HG03045 (cell line): ENCODE results near the gene CHMP6.

ENCODE experiments used
- ATAC-seq: cut with Tn5 transposase; IDR thresholded peaks from one replicate; pipeline ENCODE4 v1.9.1; 2021; ENCODE audit warnings: mild to moderate bottlenecking, moderate library complexity; ENCODE audit not compliant: unreplicated experiment

CHMP6 gene

GRCh38 chr17:80992077-80992947 is 671 bp downstream of the CHMP6 start:
- ATAC-seq: no peak

DNA sequence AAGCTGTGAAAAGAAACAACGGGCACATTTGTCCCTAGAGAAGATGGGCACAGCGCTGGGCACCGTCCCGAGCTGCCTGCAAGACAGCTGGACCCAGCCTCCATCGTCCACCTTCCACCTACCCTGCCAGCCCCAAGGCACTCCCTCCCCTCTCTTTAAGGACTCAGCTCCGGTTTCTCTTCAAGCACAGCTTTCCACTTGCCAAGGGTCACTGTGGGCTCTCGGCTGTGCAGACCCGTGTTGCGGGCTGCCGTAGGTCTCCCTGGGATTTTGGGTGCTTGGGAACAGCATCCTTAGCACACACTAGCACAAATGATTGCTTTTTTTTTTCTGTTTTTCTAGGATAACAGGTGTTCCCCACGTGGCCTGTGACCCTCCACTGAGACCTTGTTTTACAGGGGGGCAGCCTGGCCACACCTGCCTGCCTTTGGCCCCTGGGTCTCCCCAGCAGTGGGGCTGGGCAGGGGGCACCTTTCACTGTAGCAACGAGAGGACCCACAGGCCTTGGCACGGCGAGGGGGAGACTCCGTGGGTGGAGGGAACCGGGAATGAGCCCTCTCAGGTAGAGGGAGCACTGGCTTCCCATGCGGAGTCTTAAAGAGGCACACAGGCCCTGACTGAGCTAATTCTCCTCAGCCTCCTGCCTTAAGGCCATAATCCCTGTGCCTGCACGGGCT is 1.4 kb downstream of the CHMP6 start:
- no peak for ATAC-seq

DNA sequence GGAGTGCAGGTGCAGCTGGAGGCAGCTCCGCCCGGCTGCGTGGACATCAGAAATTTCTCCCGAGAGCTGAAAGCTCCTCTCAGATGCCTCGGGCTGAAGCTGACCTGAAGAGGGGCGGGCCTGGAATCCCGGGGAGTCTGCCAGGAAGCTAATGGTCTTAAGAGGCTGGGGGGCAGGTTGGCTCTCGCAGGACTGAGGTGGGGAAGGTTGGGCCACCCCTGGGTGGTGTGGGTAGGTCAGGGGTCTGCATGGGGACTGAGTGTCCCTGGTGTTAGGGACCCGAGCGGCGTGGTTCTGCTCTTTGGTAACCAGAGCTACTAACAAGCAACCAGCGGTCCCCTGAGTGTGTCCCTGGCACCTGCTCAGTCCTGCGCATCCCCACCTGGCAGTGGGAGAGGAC is 3.5 kb downstream of the CHMP6 start:
- ATAC-seq: no peak

DNA sequence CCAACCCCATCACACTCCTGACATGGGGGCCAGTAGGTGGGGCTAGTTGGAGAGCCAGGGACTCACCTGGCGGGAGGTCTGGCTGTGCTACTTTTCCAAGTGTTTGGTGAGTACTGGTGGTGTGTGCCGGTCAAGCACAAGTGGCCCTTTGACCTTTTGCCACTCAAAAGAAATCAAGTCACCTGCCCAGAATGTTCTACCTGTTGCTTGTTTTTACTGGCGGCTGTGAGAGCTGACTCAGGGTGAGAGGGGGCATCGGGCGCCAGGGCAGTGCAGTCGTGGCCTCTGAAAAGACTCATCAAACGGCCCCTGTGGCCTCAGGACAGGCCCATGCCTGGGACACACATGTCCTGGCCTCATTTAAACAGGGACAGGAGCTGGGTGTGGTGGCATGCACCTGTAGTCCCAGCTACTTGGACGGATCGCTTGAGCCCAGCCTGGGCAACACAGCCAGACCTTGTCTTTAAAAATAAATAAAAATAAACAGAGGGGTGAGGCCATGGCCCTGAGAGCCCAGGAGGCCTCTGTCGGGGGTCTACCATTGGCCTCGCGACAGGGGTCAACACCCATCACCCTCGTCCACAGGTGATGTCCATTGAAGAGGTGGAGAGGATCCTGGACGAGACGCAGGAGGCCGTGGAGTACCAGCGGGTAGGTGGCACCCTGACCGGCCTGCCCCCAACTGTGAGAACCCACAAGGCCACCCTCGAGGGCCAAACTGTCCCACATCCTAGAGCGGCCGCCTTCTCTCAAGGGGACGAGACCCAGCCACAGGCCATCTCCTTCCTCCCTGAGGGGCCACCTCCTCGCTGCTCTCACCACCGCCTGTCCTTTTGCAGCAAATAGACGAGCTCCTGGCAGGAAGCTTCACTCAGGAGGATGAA is 5.0 kb downstream of the CHMP6 start:
- ATAC-seq: no peak

DNA sequence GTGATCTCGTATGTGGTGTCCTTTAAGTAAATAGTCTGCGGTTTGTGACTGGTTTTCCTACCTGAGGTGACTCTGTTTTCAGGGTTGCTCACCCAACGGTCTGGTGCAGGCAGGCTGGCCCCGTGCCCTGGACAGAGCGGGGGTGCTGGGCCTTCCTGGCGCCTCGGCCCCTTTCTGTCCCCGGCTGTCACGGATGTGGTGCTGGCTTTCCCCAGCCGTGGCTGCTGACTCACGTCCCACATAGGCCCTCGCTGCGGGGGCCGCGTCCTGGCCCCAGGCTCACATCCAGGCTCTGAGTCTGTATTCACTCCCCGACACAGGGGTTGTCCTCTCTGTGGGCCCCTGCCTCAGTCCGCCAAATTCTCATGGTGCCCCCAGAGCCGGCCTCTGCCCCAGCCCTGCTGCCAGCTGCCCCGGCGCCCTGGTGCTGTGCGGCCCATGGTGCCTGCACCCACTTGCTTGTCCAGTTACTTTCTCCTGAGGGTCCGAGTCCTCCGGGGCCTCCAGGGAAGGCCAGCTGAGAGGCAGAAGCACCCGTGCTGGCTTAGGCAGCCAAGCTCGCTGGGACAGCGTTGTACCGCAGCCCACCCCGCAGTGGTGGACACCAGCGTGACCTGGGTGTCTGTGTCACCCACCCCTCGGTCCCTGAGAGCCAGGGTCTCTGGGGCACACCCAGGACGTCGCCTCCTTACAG is 5.9 kb downstream of the CHMP6 start:
- ATAC-seq: no peak

- no peak for ATAC-seq
These were observed 6.6 kb downstream of the CHMP6 start for GRCh38 chr17:80998118-80998747.

- no peak for ATAC-seq
These were observed 7.3 kb downstream of the CHMP6 start for GRCh38 chr17:80998748-80999535.

DNA sequence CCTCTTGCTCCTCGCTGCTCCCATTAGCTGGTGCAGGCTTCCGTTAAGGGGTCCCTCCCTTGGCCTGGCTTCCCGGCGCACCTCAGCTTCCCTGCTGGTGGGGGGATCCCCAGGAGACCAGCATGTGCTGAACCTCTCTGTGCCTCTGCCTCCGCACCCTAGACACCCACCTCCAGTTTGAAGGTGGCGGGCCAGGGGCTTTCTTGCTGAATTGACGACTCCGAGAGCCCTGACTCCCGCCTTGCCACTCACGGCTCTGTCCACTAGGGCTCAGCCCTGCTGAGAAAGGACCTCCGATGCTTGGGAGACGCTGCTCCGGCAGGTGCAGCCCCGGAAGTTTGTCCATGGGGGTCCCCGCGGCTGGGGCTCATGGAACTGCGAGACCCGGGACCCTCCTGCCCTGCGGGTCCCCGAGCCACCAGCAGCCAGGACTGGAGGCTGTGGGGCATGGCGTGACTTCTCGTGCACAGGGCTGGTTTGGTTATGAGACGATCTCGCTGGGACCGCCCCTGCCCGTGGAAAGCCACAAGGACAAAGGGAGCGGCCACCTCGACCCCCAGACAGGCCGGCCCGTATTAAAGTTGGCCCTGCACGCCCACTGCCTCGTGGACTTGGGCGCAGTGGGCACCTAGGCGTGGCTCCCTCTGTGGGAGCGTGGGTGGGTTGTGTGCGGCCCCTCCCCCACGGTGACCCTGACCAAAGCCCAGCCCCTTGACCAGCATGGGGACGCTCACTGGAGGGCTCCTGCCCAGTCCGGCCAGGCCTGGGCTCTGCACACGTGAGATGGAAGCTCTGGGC is 8.1 kb downstream of the CHMP6 start:
- ATAC-seq: no peak

- ATAC-seq: no peak
These were observed 8.6 kb downstream of the CHMP6 start for GRCh38 chr17:81000334-81000630.

DNA sequence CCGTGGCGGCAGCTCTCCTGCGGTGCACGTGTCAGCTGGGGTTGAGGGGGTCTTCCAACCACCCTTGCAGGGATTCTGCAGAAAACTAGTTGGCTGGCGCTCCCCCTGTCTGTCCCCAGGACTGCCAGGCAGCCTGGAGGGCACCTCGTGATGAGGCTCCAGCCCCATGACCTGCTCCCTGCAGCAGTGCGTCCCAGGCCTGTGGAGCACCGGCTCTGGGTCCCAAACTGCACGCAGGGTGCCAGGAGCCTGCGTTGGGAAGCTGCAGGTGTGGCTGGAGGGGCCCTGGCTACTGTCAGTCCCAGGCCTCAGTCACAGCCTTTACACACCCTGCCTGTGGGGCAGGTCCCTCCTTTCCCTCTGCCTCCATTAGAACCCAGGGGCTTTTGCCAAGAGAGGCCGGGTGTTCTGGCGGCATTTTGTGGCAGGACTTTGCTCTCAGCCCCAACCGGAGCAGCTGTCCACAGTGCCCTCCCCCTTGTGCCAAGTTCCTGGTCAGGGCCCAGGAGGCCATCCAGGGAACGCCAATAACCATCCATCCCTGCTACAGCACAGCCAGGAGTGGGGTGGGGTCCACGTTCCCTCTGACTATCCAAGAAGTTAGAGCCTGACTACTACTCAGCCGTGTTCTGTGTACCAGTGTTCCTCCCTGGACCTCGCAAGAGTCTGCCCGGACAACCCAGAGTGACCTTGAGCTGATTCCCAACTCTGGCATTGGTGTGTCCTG is 9.2 kb downstream of the CHMP6 start:
- no peak for ATAC-seq

GRCh38 chr17:81002013-81002384 is 10.4 kb downstream of the CHMP6 start:
- ATAC-seq: no peak

DNA sequence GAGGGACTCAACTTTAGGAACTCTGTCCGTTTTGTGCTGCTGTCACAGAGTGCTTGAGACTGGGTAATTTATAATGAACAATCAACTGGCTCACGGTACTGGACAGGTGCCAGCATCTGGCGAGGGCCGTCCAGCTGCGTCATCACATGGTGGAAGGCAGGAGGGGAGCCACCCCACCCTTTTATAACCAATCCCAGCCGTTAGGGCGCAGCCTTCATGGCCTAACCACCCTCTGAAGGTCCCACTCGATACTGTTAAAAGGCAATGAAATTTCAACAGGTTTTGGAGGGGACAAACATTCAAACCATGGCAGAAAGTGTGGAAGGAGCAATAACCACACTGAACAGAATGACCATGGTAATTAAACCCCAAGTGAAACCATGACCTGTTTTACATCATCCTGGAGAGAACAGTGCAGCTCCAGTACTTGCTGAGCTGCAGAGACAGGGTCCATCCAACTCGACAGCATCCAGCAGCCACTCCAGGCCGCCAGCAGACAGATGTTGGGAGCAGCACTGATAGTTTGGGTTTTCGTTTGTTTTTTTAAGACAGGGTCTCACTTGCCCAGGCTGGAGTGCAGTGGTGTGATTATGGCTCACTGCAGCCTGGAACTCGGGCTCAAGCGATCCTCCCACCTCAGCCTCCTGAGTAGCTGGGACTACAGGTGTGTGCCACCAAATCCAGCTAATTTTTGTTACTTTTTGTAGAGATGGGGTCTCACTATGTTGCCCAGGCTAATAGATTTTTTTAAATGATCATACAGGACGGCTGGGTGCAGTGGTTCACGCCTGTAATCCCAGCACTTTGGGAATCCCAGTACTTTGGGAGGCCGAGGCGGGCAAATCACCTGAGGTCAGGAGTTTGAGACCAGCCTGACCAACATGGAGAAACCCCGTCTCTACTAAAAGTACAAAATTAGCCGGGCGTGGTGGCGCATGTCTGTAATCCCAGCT is 11.0 kb downstream of the CHMP6 start:
- no peak for ATAC-seq

GRCh38 chr17:81003711-81004475 is 12.3 kb downstream of the CHMP6 start:
- ATAC-seq: no peak

GRCh38 chr17:81006891-81007290 is 15.2 kb downstream of the CHMP6 start:
- no peak for ATAC-seq

DNA sequence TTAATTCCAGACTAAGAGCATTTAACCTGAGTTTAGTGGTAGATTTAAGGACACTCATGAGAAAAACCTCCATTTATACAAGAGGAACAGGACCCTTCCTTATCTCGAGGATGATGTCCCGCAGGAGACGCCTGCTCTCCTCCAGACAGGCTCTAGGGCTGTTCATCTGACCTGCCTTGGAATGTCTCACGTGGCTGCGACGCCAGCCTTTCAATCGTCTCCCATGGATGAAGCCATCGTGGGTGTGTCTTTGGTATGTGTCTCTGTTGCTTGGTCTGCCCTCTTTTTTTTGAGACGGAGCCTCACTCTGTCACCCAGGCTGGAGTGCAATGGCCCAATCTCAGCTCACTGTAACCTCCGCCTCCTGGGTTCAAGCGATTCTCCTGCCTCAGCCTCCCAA is 16.5 kb downstream of the CHMP6 start:
- no peak for ATAC-seq

- no peak for ATAC-seq
These were observed 17.5 kb downstream of the CHMP6 start for GRCh38 chr17:81009136-81009535.
